HepG2 (cell line): ENCODE data around the gene OR6C4. TPM values are rescaled to one million over a fixed set of nuclear protein-coding genes. Genes with fewer than 3 reads are reported as not detected.

Source experiments
- ATAC-seq: fragments of 200-7000 bp; cut with Tn5 transposase; 3 replicates; pipeline ENCODE4 v1.9.1; 2020; ENCODE audit warnings: mild to moderate bottlenecking, moderate library complexity
- BruUV-seq: library from RNA; stranded (reverse); fragments of 400-500 nt; replicated peaks from 2 replicates; lab custom pipeline; 2021; lab: Mats Ljungman, UMichigan
- CTCF ChIA-PET: fragments of 300-600 bp; formaldehyde crosslinking; extraction: SDS; loops from one replicate; lab custom pipeline; 2021; ENCODE audit warnings: low total read pairs, inconsistent platforms, low intra/inter-chr PET ratio; lab: Yijun Ruan, JAX
- POLR2A ChIA-PET: fragments of 350-600 bp; sonication (Branson Sonifier 250); formaldehyde crosslinking; loops from one replicate; lab custom pipeline; 2020; ENCODE audit warnings: antibody characterized with exemption, inconsistent platforms; lab: Yijun Ruan, JAX
- DNase-seq: peaks from one replicate; pipeline ENCODE4 v3.0.0-alpha.2; 2015; ENCODE audit warnings: low spot score
- FAIRE-seq: peaks from 3 replicates; lab custom pipeline; 2011; peaks lifted over from hg19 to GRCh38; lab: Jason Lieb, UNC
- H2AFZ ChIP-seq: one replicate; pipeline ENCODE4 v1.6.1; 2011; ENCODE audit warnings: low read length, inconsistent platforms
- H3K27ac ChIP-seq: fragments of 300-600 bp; 3 replicates; pipeline ENCODE4 v1.8.0; 2011; ENCODE audit warnings: mixed run types, mild to moderate bottlenecking, mixed read lengths, low read length, inconsistent platforms; ENCODE audit not compliant: insufficient read depth; ENCODE audit errors: extremely low read length
- H3K27me3 ChIP-seq, 2 experiments: fragments of 200-600 bp in 1 of 2; 2 replicates in 1 of 2; 3 replicates in 1 of 2; pipeline versions ENCODE4 v1.6.0 to v1.8.0; 2011; ENCODE audit warnings: low read length in 2 of 2, mild to moderate bottlenecking in 2 of 2, moderate library complexity in 2 of 2, inconsistent platforms in 1 of 2; ENCODE audit not compliant: insufficient read depth in 2 of 2, control insufficient read depth in 1 of 2
- H3K36me3 ChIP-seq, 2 experiments: fragments of 200-600 bp in 1 of 2; replicated peaks in 1 of 2; 2 replicates in 1 of 2; 3 replicates in 1 of 2; pipeline versions ENCODE4 v1.5.1 to v1.8.0; 2011; ENCODE audit warnings: low read length in 2 of 2, inconsistent platforms in 1 of 2; ENCODE audit not compliant: insufficient read depth in 2 of 2, control insufficient read depth in 1 of 2
- H3K4me1 ChIP-seq: 2 replicates; pipeline ENCODE4 v1.5.1; 2012; ENCODE audit warnings: low read length, inconsistent platforms; ENCODE audit not compliant: insufficient read depth
- H3K4me2 ChIP-seq: 2 replicates; pipeline ENCODE4 v1.6.0; 2011; ENCODE audit warnings: low read depth, low read length, inconsistent platforms
- H3K4me3 ChIP-seq, 3 experiments: fragments of 200-600 bp in 1 of 3; sonication (generic), shearing (Covaris generic) in 1 of 3; replicated peaks in 1 of 3; 2 replicates each; pipeline ENCODE4 v1.5.1; 2011 to 2016; ENCODE audit warnings: low read length in 3 of 3, inconsistent platforms in 2 of 3, low read depth in 2 of 3, mild to moderate bottlenecking in 2 of 3, control low read depth in 1 of 3, mixed read lengths in 1 of 3; ENCODE audit not compliant: insufficient read depth in 1 of 3
- H3K79me2 ChIP-seq: one replicate; pipeline ENCODE4 v1.6.1; 2011; ENCODE audit warnings: low read length, inconsistent platforms; ENCODE audit not compliant: insufficient read depth
- H3K9ac ChIP-seq: 2 replicates; pipeline ENCODE4 v1.6.0; 2011; ENCODE audit warnings: mild to moderate bottlenecking, low read depth, low read length, inconsistent platforms; ENCODE audit not compliant: insufficient read depth
- H3K9me3 ChIP-seq: 2 replicates; pipeline ENCODE4 v1.5.1; 2012; ENCODE audit warnings: mild to moderate bottlenecking, low read length
- H4K20me1 ChIP-seq: 2 replicates; pipeline ENCODE4 v1.6.0; 2011; ENCODE audit warnings: inconsistent platforms, mild to moderate bottlenecking, low read length, moderate library complexity; ENCODE audit not compliant: insufficient read depth
- CBX1 ChIP-seq: IDR thresholded peaks from one replicate; pipeline ENCODE4 v1.6.1; 2016; ENCODE audit warnings: antibody characterized with exemption, low read depth
- HNF4A ChIP-seq: sonication (generic); formaldehyde crosslinking; IDR thresholded peaks from 2 replicates; pipeline ENCODE4 v1.4.0; 2020; ENCODE audit warnings: missing genetic modification reagents
- KLF16 ChIP-seq, 2 experiments: sonication (generic) in 1 of 2; formaldehyde crosslinking in 1 of 2; IDR thresholded peaks; 2 replicates each; pipeline versions ENCODE4 v1.6.1 to v1.8.0; 2016 to 2023; ENCODE audit warnings: missing genetic modification reagents in 2 of 2, missing compliant biosample characterization in 1 of 2
- KLF9 ChIP-seq: IDR thresholded peaks from 2 replicates; pipeline ENCODE4 v1.6.1; 2016; ENCODE audit warnings: low read depth
- KMT2A ChIP-seq: sonication (generic); formaldehyde crosslinking; IDR thresholded peaks from 2 replicates; pipeline ENCODE4 v1.4.0; 2020; ENCODE audit warnings: missing genetic modification reagents
- MAFG ChIP-seq: sonication (generic); formaldehyde crosslinking; IDR thresholded peaks from 2 replicates; pipeline ENCODE4 v1.5.1; 2020; ENCODE audit warnings: mild to moderate bottlenecking, missing genetic modification reagents
- MATR3 ChIP-seq: sonication (generic); formaldehyde crosslinking; IDR thresholded peaks from 2 replicates; pipeline ENCODE4 v1.4.0; 2020; ENCODE audit warnings: missing genetic modification reagents
- NBN ChIP-seq: fragments of 450-650 bp; conservative IDR thresholded peaks from 2 replicates; pipeline ENCODE4 v1.6.1; 2017
- TOE1 ChIP-seq: sonication (generic); formaldehyde crosslinking; IDR thresholded peaks from 2 replicates; pipeline ENCODE4 v1.4.0; 2020; ENCODE audit warnings: mild to moderate bottlenecking, missing genetic modification reagents
- YEATS2 ChIP-seq: sonication (generic); formaldehyde crosslinking; IDR thresholded peaks from 2 replicates; pipeline ENCODE4 v1.4.0; 2020; ENCODE audit warnings: missing genetic modification reagents, borderline replicate concordance
- ZNF138 ChIP-seq: sonication (generic); formaldehyde crosslinking; IDR thresholded peaks from 2 replicates; pipeline ENCODE4 v1.5.0; 2020; ENCODE audit warnings: mild to moderate bottlenecking, low read depth, missing genetic modification reagents
- ZNF468 ChIP-seq: sonication (generic); formaldehyde crosslinking; IDR thresholded peaks from 2 replicates; pipeline ENCODE4 v1.8.0; 2022; ENCODE audit warnings: mild to moderate bottlenecking, moderate library complexity, missing genetic modification reagents
- ZNF484 ChIP-seq: sonication (generic); formaldehyde crosslinking; IDR thresholded peaks from 2 replicates; pipeline ENCODE4 v1.5.1; 2020; ENCODE audit warnings: mild to moderate bottlenecking, low read depth, missing genetic modification reagents, borderline replicate concordance
- ZNF569 ChIP-seq: sonication (generic); formaldehyde crosslinking; IDR thresholded peaks from 2 replicates; pipeline ENCODE4 v1.5.0; 2020; ENCODE audit warnings: mild to moderate bottlenecking, missing genetic modification reagents, moderate library complexity, borderline replicate concordance
- ZNF660 ChIP-seq: sonication (generic); formaldehyde crosslinking; IDR thresholded peaks from 2 replicates; pipeline ENCODE4 v1.5.1; 2020; ENCODE audit warnings: mild to moderate bottlenecking, low read depth, missing genetic modification reagents, borderline replicate concordance
- ZNF746 ChIP-seq: sonication (generic); formaldehyde crosslinking; IDR thresholded peaks from 2 replicates; pipeline ENCODE4 v1.8.0; 2022; ENCODE audit warnings: mild to moderate bottlenecking, missing genetic modification reagents
- ZNF777 ChIP-seq: sonication (generic); formaldehyde crosslinking; IDR thresholded peaks from 2 replicates; pipeline ENCODE4 v1.4.0; 2020; ENCODE audit warnings: missing genetic modification reagents
- WGBS: methylation state at CpG from one replicate; pipeline ENCODE4 v1.1.6; 2017; ENCODE audit warnings: low lambda C conversion rate; 5-methylcytosine and 5-hydroxymethylcytosine counted together
- in situ Hi-C: cut with HindIII; loops from 2 replicates; pipeline ENCODE4 v1.10.0; 2017; ENCODE audit warnings: low pct_unique_long_range_greater_than_20kb; ENCODE audit not compliant: extremely low pct_ligation_motif_present
- intact Hi-C: fragments of 100-400 bp; cut with micrococcal nuclease; formaldehyde crosslinking; loops from one replicate; pipeline ENCODE4 v1.10.0; 2022; ENCODE audit not compliant: unreplicated experiment
- polyA plus RNA-seq, 8 experiments: library from polyadenylated mRNA; depleted of rRNA in 3 of 8; stranded (reverse) in 7 of 8; unstranded in 1 of 8; fragments of >200 nt; fragmentation: Illumina TruSeq in 4 of 8; extraction: Trizol in 4 of 8; gene quantifications; 2 replicates each; pipeline versions ENCODE4 v1.2.1 to v1.2.3, GENCODE V29; 2011 to 2016; ENCODE audit warnings: low read depth in 4 of 8, missing spikeins in 1 of 8, mixed read lengths in 1 of 8; ENCODE audit not compliant: insufficient read depth in 1 of 8
- total RNA-seq, 5 experiments: library from RNA; depleted of rRNA; stranded (reverse); fragments of >200 nt; fragmentation: Illumina TruSeq; extraction: Trizol; gene quantifications; 2 replicates each; pipeline ENCODE4 v1.2.3, GENCODE V29; 2016; ENCODE audit warnings: low read depth in 1 of 5
- TF ChIP-seq, protein P1 (sequence below): sonication (generic); formaldehyde crosslinking; IDR thresholded peaks from 2 replicates; pipeline ENCODE4 v1.5.0; 2020; ENCODE audit warnings: missing genetic modification reagents
- TF ChIP-seq, protein P2 (sequence below): sonication (generic); formaldehyde crosslinking; IDR thresholded peaks from 2 replicates; pipeline ENCODE4 v1.4.0; 2020; ENCODE audit warnings: missing genetic modification reagents, borderline replicate concordance
- TF ChIP-seq, protein P3 (sequence below): sonication (generic); formaldehyde crosslinking; IDR thresholded peaks from 2 replicates; pipeline ENCODE4 v1.4.0; 2020; ENCODE audit warnings: missing genetic modification reagents, borderline replicate concordance

The OR6C4 gene
- total and polyA plus RNA-seq, 2 of the 13 experiments (the other 11 are each of a cell fraction or from before 2014, with no cell fraction given), result not detected

DNA sequence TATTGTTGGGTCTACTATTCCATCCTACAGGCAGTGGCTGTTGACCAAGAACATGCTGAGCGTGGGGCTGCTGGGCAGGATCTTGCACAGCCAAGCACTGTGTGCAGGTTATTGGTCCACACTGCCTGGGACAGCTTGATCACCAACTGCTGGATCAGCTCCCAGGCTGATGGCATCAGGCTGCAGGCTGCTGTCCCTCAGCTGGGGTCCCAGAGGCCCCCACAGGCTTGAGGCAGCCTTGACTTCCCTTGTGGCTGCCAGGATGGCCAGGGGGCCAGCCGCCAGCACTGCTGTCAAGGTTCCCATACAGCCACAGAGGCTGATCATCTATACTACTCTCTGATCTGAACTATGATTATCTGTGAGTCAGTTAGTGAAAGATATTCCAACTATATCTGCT is 32.7 kb downstream of the OR6C4 start (continued):
- TF ChIP-seq, protein P1, sequence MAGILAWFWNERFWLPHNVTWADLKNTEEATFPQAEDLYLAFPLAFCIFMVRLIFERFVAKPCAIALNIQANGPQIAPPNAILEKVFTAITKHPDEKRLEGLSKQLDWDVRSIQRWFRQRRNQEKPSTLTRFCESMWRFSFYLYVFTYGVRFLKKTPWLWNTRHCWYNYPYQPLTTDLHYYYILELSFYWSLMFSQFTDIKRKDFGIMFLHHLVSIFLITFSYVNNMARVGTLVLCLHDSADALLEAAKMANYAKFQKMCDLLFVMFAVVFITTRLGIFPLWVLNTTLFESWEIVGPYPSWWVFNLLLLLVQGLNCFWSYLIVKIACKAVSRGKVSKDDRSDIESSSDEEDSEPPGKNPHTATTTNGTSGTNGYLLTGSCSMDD (CRISPR knock-in tag), result no peak

DNA sequence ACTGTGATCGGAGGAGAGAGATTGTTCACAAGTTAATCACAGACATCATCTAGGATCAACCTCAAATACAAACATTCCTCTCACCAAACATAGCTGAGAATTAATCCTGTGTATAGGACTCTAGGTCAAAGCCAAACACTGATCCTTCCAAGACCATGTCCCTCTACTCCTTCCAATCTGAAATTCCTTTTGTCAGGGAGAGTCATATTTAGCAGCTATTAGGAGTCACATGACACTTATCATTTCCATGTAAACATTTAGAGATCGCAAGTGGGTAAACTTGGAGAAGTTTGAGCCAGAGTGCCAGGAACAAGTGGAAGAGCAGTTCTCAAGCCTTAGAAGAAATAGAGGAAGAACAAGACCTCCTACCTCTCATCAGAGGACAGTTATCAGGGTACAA is 36.4 kb downstream of the OR6C4 start:
- in situ Hi-C loops, result no loop called here
- DNase-seq (no peak), FAIRE-seq (no peak), ATAC-seq (no peak)
- POLR2A ChIA-PET, result no interaction called here
- H3K4me3 ChIP-seq, result no peak overlapping the region
- no TSS peak for BruUV-seq
- intact Hi-C loops, result no loop called here
- H3K4me2 ChIP-seq, result no peak overlapping the region
- WGBS, result 2% methylated on average over 2 of the region's 2 CpGs
- H3K9me3 ChIP-seq, result no peaks in the 10 kb centered on the region
- H3K27me3 ChIP-seq, result no peaks in the 10 kb centered on the region
- no peaks in the 10 kb centered on the region for H3K4me1 ChIP-seq
- no peak overlapping the region for H3K27ac ChIP-seq
- CTCF ChIA-PET, result no interaction called here
- H3K79me2 ChIP-seq, result no peaks in the 10 kb centered on the region
- H4K20me1 ChIP-seq, result no peaks in the 10 kb centered on the region
- no peak overlapping the region for H2AFZ ChIP-seq
- H3K36me3 ChIP-seq, result no peaks in the 10 kb centered on the region
- H3K9ac ChIP-seq, result no peak overlapping the region
- TF ChIP-seq, protein P2, sequence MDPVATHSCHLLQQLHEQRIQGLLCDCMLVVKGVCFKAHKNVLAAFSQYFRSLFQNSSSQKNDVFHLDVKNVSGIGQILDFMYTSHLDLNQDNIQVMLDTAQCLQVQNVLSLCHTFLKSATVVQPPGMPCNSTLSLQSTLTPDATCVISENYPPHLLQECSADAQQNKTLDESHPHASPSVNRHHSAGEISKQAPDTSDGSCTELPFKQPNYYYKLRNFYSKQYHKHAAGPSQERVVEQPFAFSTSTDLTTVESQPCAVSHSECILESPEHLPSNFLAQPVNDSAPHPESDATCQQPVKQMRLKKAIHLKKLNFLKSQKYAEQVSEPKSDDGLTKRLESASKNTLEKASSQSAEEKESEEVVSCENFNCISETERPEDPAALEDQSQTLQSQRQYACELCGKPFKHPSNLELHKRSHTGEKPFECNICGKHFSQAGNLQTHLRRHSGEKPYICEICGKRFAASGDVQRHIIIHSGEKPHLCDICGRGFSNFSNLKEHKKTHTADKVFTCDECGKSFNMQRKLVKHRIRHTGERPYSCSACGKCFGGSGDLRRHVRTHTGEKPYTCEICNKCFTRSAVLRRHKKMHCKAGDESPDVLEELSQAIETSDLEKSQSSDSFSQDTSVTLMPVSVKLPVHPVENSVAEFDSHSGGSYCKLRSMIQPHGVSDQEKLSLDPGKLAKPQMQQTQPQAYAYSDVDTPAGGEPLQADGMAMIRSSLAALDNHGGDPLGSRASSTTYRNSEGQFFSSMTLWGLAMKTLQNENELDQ (CRISPR knock-in tag), result no peak
- TF ChIP-seq ZNF660 (CRISPR knock-in tag) (no peak), NBN (no peak), CBX1 (no peak), ZNF468 (no peak), MATR3 (CRISPR knock-in tag) (no peak), KMT2A (no peak), KLF9 (no peak), ZNF569 (CRISPR knock-in tag) (no peak), ZNF138 (CRISPR knock-in tag) (no peak), HNF4A (CRISPR knock-in tag) (no peak), ZNF777 (no peak), KLF16 (CRISPR knock-in tag; IDR thresholded peaks at IDR 0.05) (no peak), YEATS2 (CRISPR knock-in tag) (no peak), TOE1 (CRISPR knock-in tag) (no peak), ZNF746 (CRISPR knock-in tag) (no peak), MAFG (no peak), ZNF484 (CRISPR knock-in tag) (no peak)
- TF ChIP-seq, protein P3, sequence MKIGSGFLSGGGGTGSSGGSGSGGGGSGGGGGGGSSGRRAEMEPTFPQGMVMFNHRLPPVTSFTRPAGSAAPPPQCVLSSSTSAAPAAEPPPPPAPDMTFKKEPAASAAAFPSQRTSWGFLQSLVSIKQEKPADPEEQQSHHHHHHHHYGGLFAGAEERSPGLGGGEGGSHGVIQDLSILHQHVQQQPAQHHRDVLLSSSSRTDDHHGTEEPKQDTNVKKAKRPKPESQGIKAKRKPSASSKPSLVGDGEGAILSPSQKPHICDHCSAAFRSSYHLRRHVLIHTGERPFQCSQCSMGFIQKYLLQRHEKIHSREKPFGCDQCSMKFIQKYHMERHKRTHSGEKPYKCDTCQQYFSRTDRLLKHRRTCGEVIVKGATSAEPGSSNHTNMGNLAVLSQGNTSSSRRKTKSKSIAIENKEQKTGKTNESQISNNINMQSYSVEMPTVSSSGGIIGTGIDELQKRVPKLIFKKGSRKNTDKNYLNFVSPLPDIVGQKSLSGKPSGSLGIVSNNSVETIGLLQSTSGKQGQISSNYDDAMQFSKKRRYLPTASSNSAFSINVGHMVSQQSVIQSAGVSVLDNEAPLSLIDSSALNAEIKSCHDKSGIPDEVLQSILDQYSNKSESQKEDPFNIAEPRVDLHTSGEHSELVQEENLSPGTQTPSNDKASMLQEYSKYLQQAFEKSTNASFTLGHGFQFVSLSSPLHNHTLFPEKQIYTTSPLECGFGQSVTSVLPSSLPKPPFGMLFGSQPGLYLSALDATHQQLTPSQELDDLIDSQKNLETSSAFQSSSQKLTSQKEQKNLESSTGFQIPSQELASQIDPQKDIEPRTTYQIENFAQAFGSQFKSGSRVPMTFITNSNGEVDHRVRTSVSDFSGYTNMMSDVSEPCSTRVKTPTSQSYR, result no peak
